Stomach (tissue), 9 donors: ENCODE data around the gene RAB30. TPM values are rescaled to one million over a fixed set of nuclear protein-coding genes. Genes with fewer than 3 reads are reported as not detected.

ENCODE experiments used
- DNase-seq, 2 donors: peaks; one replicate each; pipeline versions ENCODE4 v3.0.0 to v3.0.0-alpha.2; 2013 to 2019
- H3K27ac ChIP-seq, 5 donors: fragments of 200-600 bp in 4 of 5; sonication (generic) in 4 of 5; one replicate each; pipeline ENCODE4 v1.5.1; 2013 to 2019; ENCODE audit warnings: mild to moderate bottlenecking in 1 of 5, moderate library complexity in 1 of 5
- H3K27me3 ChIP-seq, 3 donors: fragments of 200-600 bp; sonication (generic); one replicate each; pipeline ENCODE4 v1.5.1; 2017 to 2019; ENCODE audit warnings: mixed run types in 1 of 3
- H3K36me3 ChIP-seq, 4 donors: fragments of 200-600 bp; sonication (generic); 1 replicate in 3 of 4; 2 replicates in 1 of 4; pipeline ENCODE4 v1.5.1; 2016 to 2019
- H3K4me1 ChIP-seq, 4 donors: fragments of 200-600 bp; sonication (generic); one replicate each; pipeline ENCODE4 v1.5.1; 2016 to 2019
- H3K4me3 ChIP-seq, 4 donors: fragments of 200-600 bp; sonication (generic) in 3 of 4; one replicate each; pipeline ENCODE4 v1.5.1; 2016 to 2019; ENCODE audit warnings: mild to moderate bottlenecking in 1 of 4
- H3K9me3 ChIP-seq, 4 donors: fragments of 200-600 bp; sonication (generic); one replicate each; pipeline ENCODE4 v1.5.1; 2016 to 2019
- CTCF ChIP-seq, 7 experiments: fragments of 450-650 bp in 4 of 7; fragments of 200-600 bp in 3 of 7; sonication (generic) in 3 of 7; IDR thresholded peaks; one replicate each; pipeline ENCODE4 v1.5.1; 2016 to 2019; ENCODE audit warnings: antibody characterized with exemption in 7 of 7, control low read depth in 2 of 7, mild to moderate bottlenecking in 1 of 7
- EP300 ChIP-seq: sonication (generic); formaldehyde crosslinking; IDR thresholded peaks from one replicate; pipeline ENCODE4 v1.6.1; 2017; ENCODE audit warnings: antibody characterized with exemption
- POLR2A ChIP-seq, 4 donors: fragments of 450-650 bp; IDR thresholded peaks; one replicate each; pipeline ENCODE4 v1.6.1; 2016; ENCODE audit warnings: antibody characterized with exemption in 4 of 4, control low read depth in 2 of 4, mild to moderate bottlenecking in 1 of 4, moderate library complexity in 1 of 4
- POLR2AphosphoS5 ChIP-seq, 3 donors: sonication (generic); formaldehyde crosslinking; IDR thresholded peaks; one replicate each; pipeline ENCODE4 v1.6.1; 2016; ENCODE audit warnings: antibody characterized with exemption in 3 of 3
- WGBS, 5 donors: extraction: QIAGEN DNeasy Blood & Tissue Kit in 3 of 5; methylation state at CpG; one replicate each; pipeline versions ENCODE4 v1.1.5 to v1.1.7; 2013 to 2018; 5-methylcytosine and 5-hydroxymethylcytosine counted together
- intact Hi-C: fragments of 100-400 bp; cut with DNase I; formaldehyde crosslinking; loops from one replicate; pipeline ENCODE4 v1.15.1; 2023; ENCODE audit warnings: low total_unique reads
- polyA plus RNA-seq, 3 donors: library from polyadenylated mRNA; stranded (reverse); fragments of 200-250 nt; gene quantifications; one replicate each; pipeline ENCODE4 v1.2.3, GENCODE V29; 2013
- total RNA-seq, 5 donors: library from RNA; depleted of rRNA; stranded (reverse); fragments of >200 nt; gene quantifications; one replicate each; pipeline versions ENCODE4 v1.1.0 to v1.2.3, GENCODE V29; 2014 to 2016
- donor health status: healthy with polysubstance abuse.
- donor health status: Bipolar disorder and iron deficiency.
- donor health status: healthy.

RAB30 gene
- total and polyA plus RNA-seq, 8 donors, result 0.29 to 14.0 (median 3.1) TPM

- no peak for TF ChIP-seq CTCF (IDR thresholded peaks at IDR 0.05)
- no peak for TF ChIP-seq POLR2AphosphoS5 (IDR thresholded peaks at IDR 0.05)
- no peak for TF ChIP-seq POLR2A (IDR thresholded peaks at IDR 0.05)
- TF ChIP-seq EP300, result no peak
- intact Hi-C loops, result no loop called here
- Histone ChIP-seq H3K27ac (no peak overlapping the region), H3K27me3 (no peaks in the 10 kb centered on the region), H3K9me3 (no peaks in the 10 kb centered on the region), H3K4me3 (no peak overlapping the region), H3K4me1 (peaks cover 0 to 23% (median 19%) of the 10 kb centered on the region in 4 donors), H3K36me3 (no peaks in the 10 kb centered on the region)
- whole genome bisulfite sequencing, 5 donors, result 93 to 98% (median 97%) methylated on average over 4 of the region's 4 CpGs
- DNase-seq, result no peak
Measured at GRCh38 chr11:83026229-83026628, 45.5 kb downstream of the RAB30 start.

DNA sequence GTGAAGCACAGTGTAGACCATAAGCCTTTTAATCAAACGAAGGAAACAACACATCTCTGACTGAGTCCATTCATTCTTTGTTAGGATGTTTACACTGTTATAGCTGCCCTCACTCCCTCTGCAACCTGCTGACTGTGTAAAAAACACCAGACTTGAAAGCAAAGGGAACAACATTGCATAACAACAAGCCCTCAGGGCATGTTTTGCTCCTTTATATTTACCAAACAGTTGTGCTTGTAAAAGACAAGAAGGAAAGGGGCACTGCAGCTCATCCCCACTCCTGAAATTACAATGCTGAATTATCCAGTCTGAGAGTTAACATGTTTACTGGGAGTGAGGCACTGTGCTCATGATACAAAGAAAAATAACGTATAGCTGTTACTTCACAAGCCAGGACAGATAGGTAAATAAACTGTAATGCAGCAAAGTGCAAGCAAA is 46.4 kb downstream of the RAB30 start:
- TF ChIP-seq CTCF (IDR thresholded peaks at IDR 0.05) (no peak), POLR2A (IDR thresholded peaks at IDR 0.05) (no peak), POLR2AphosphoS5 (IDR thresholded peaks at IDR 0.05) (no peak), EP300 (no peak)
- Histone ChIP-seq H3K27ac (no peak overlapping the region), H3K4me1 (peaks cover 0 to 31% (median 24%) of the 10 kb centered on the region in 4 donors), H3K9me3 (no peaks in the 10 kb centered on the region), H3K27me3 (no peaks in the 10 kb centered on the region), H3K4me3 (no peak overlapping the region), H3K36me3 (no peaks in the 10 kb centered on the region)
- DNase-seq, result no peak
- intact Hi-C loops, result no loop called here
- 19 to 41% (median 38%) methylated on average over 2 of the region's 2 CpGs for WGBS, 5 donors

DNA sequence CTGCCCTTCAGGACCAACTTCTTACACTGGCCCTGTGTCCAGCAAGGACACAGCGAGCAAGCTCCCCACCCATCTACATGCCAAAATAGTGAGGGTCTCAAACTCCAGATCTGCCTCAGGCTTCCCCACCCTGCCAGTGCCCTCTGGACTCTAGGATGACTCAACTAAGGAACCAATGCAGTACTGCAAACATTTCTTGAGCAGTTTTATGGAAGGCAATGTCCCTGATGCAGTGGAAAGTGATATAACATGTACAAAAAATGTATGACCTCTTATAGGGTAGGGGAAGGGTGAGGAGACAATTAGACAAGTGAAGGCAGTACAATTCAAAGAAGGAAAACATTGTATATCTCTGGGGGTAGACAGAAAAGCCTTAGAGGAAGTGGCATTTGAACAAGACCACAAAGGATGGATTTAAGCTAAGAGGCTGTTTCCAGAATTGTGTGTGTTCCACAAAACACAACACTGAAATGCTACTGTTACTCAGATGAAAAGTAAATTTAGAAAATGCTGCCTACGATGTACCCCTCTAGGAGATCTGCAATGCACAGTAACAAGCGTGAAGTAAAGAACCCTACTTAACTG is 47.3 kb downstream of the RAB30 start:
- TF ChIP-seq POLR2A (IDR thresholded peaks at IDR 0.05) (no peak), POLR2AphosphoS5 (IDR thresholded peaks at IDR 0.05) (no peak), EP300 (no peak)
- peaks cover 0 to 40% (median 33%) of the 10 kb centered on the region in 4 donors for H3K4me1 ChIP-seq
- no peak overlapping the region for H3K27ac ChIP-seq
- WGBS, 5 donors, result 86 to 96% (median 91%) methylated on average over 3 of the region's 3 CpGs
- intact Hi-C loops, result no loop called here
- no peak for DNase-seq
- H3K27me3 ChIP-seq, result no peaks in the 10 kb centered on the region
- H3K4me3 ChIP-seq, result no peak overlapping the region
- no peaks in the 10 kb centered on the region for H3K36me3 ChIP-seq
- H3K9me3 ChIP-seq, result no peaks in the 10 kb centered on the region

- Histone ChIP-seq H3K27ac (no peak overlapping the region), H3K4me1 (peaks cover 0 to 44% (median 35%) of the 10 kb centered on the region in 4 donors), H3K27me3 (no peaks in the 10 kb centered on the region), H3K4me3 (no peak overlapping the region), H3K36me3 (no peaks in the 10 kb centered on the region), H3K9me3 (no peaks in the 10 kb centered on the region)
- TF ChIP-seq POLR2AphosphoS5 (IDR thresholded peaks at IDR 0.05) (no peak), EP300 (no peak), CTCF (IDR thresholded peaks at IDR 0.05) (no peak), POLR2A (IDR thresholded peaks at IDR 0.05) (no peak)
- intact Hi-C loops, result no loop called here
- WGBS, 5 donors, result 58 to 82% (median 76%) methylated on average over 4 of the region's 4 CpGs
- no peak for DNase-seq
Measured at GRCh38 chr11:83023410-83023809, 48.3 kb downstream of the RAB30 start.

- 89 to 98% (median 95%) methylated on average over 2 of the region's 2 CpGs for WGBS, 5 donors
- no peaks in the 10 kb centered on the region for H3K36me3 ChIP-seq
- no peak overlapping the region for H3K27ac ChIP-seq
- H3K4me1 ChIP-seq, result peaks cover 0 to 44% (median 35%) of the 10 kb centered on the region in 4 donors
- no peaks in the 10 kb centered on the region for H3K9me3 ChIP-seq
- TF ChIP-seq EP300, result no peak
- no peak for TF ChIP-seq CTCF (IDR thresholded peaks at IDR 0.05)
- TF ChIP-seq POLR2A (IDR thresholded peaks at IDR 0.05), result no peak
- no peak for TF ChIP-seq POLR2AphosphoS5 (IDR thresholded peaks at IDR 0.05)
- no peak overlapping the region for H3K4me3 ChIP-seq
- DNase-seq, result no peak
- intact Hi-C loops, result no loop called here
- no peaks in the 10 kb centered on the region for H3K27me3 ChIP-seq
Measured at GRCh38 chr11:83021780-83022125, 49.9 kb downstream of the RAB30 start.
